HepG2 (cell line): ENCODE results near the gene PGC. TPM values are rescaled to one million over a fixed set of nuclear protein-coding genes. Genes with fewer than 3 reads are reported as not detected.
A peak's percentile ranks its signal among the peaks of the same experiment; 100 is the strongest.

Experiments used
- CAMTA2 ChIP-seq: sonication (generic); formaldehyde crosslinking; IDR thresholded peaks from 2 replicates; pipeline ENCODE4 v1.4.0; 2020; ENCODE audit warnings: mild to moderate bottlenecking, missing genetic modification reagents, borderline replicate concordance
- FOXO1 ChIP-seq: sonication (generic); formaldehyde crosslinking; IDR thresholded peaks from 2 replicates; pipeline ENCODE4 v1.4.0; 2020; ENCODE audit warnings: missing genetic modification reagents
- GZF1 ChIP-seq: sonication (generic); formaldehyde crosslinking; IDR thresholded peaks from 2 replicates; pipeline ENCODE4 v1.5.1; 2020; ENCODE audit warnings: mild to moderate bottlenecking, missing genetic modification reagents
- IKZF1 ChIP-seq: fragments of 450-650 bp; IDR thresholded peaks from 2 replicates; pipeline ENCODE4 v1.7.1; 2016
- IRF2 ChIP-seq: IDR thresholded peaks from 2 replicates; pipeline ENCODE4 v1.6.1; 2018; ENCODE audit warnings: missing genetic modification reagents, missing compliant biosample characterization
- MAZ ChIP-seq, 2 experiments: sonication (generic) in 1 of 2; formaldehyde crosslinking in 1 of 2; IDR thresholded peaks; 2 replicates each; pipeline versions ENCODE4 v1.5.0 to v1.6.1; 2012 to 2020; ENCODE audit warnings: low read depth in 2 of 2, mild to moderate bottlenecking in 2 of 2, borderline replicate concordance in 1 of 2, improper control_type of control experiment in 1 of 2, low read length in 1 of 2, missing genetic modification reagents in 1 of 2, moderate library complexity in 1 of 2
- MIXL1 ChIP-seq: IDR thresholded peaks from 2 replicates; pipeline ENCODE4 v1.6.1; 2016
- MXI1 ChIP-seq: IDR thresholded peaks from 3 replicates; pipeline ENCODE4 v1.6.1; 2012; ENCODE audit warnings: low read depth, low read length, inconsistent platforms, borderline replicate concordance
- PHF21A ChIP-seq: sonication (generic); formaldehyde crosslinking; IDR thresholded peaks from 2 replicates; pipeline ENCODE4 v1.5.0; 2020; ENCODE audit warnings: mild to moderate bottlenecking, missing genetic modification reagents
- SMAD9 ChIP-seq: sonication (generic); formaldehyde crosslinking; IDR thresholded peaks from 2 replicates; pipeline ENCODE4 v1.5.1; 2020; ENCODE audit warnings: mild to moderate bottlenecking, missing genetic modification reagents
- STAG1 ChIP-seq: sonication (generic); formaldehyde crosslinking; IDR thresholded peaks from 2 replicates; pipeline ENCODE4 v1.4.0; 2020; ENCODE audit warnings: missing genetic modification reagents
- TBP ChIP-seq: sonication (generic); formaldehyde crosslinking; IDR thresholded peaks from 2 replicates; pipeline ENCODE4 v1.5.0; 2020; ENCODE audit warnings: missing genetic modification reagents
- TEAD3 ChIP-seq: optimal IDR thresholded peaks from 2 replicates; pipeline ENCODE3; 2016; ENCODE audit warnings: borderline replicate concordance
- ZBTB3 ChIP-seq: sonication (generic); formaldehyde crosslinking; IDR thresholded peaks from 2 replicates; pipeline ENCODE4 v1.4.0; 2020; ENCODE audit warnings: low read depth, mild to moderate bottlenecking, moderate library complexity, missing genetic modification reagents, borderline replicate concordance
- ZBTB38 ChIP-seq: sonication (generic); formaldehyde crosslinking; IDR thresholded peaks from 2 replicates; pipeline ENCODE4 v1.5.1; 2020; ENCODE audit warnings: mild to moderate bottlenecking, missing genetic modification reagents
- ZFP41 ChIP-seq: sonication (generic); formaldehyde crosslinking; IDR thresholded peaks from 2 replicates; pipeline ENCODE4 v1.4.0; 2020; ENCODE audit warnings: mild to moderate bottlenecking, missing genetic modification reagents, borderline replicate concordance
- ZNF124 ChIP-seq: sonication (generic); formaldehyde crosslinking; IDR thresholded peaks from 2 replicates; pipeline ENCODE4 v1.4.0; 2020; ENCODE audit warnings: missing genetic modification reagents
- ZNF256 ChIP-seq: sonication (generic); formaldehyde crosslinking; conservative IDR thresholded peaks from 2 replicates; pipeline ENCODE4 v1.4.0; 2020; ENCODE audit warnings: missing genetic modification reagents
- ZNF333 ChIP-seq: sonication (generic); formaldehyde crosslinking; IDR thresholded peaks from 2 replicates; pipeline ENCODE4 v1.4.0; 2020; ENCODE audit warnings: mild to moderate bottlenecking, missing genetic modification reagents, borderline replicate concordance
- ZNF562 ChIP-seq: sonication (generic); formaldehyde crosslinking; IDR thresholded peaks from 2 replicates; pipeline ENCODE4 v1.8.0; 2022; ENCODE audit warnings: missing genetic modification reagents, borderline replicate concordance
- ZNF597 ChIP-seq: sonication (generic); formaldehyde crosslinking; IDR thresholded peaks from 2 replicates; pipeline ENCODE4 v1.5.0; 2020; ENCODE audit warnings: missing genetic modification reagents
- polyA plus RNA-seq, 8 experiments: library from polyadenylated mRNA; depleted of rRNA in 3 of 8; stranded (reverse) in 7 of 8; unstranded in 1 of 8; fragments of >200 nt; fragmentation: Illumina TruSeq in 4 of 8; extraction: Trizol in 4 of 8; gene quantifications; 2 replicates each; pipeline versions ENCODE4 v1.2.1 to v1.2.3, GENCODE V29; 2011 to 2016; ENCODE audit warnings: low read depth in 4 of 8, missing spikeins in 1 of 8, mixed read lengths in 1 of 8; ENCODE audit not compliant: insufficient read depth in 1 of 8
- total RNA-seq, 5 experiments: library from RNA; depleted of rRNA; stranded (reverse); fragments of >200 nt; fragmentation: Illumina TruSeq; extraction: Trizol; gene quantifications; 2 replicates each; pipeline ENCODE4 v1.2.3, GENCODE V29; 2016; ENCODE audit warnings: low read depth in 1 of 5
- TF ChIP-seq, protein P1 (sequence below): sonication (generic); formaldehyde crosslinking; IDR thresholded peaks from 2 replicates; pipeline ENCODE4 v1.4.0; 2020; ENCODE audit warnings: missing genetic modification reagents
- TF ChIP-seq, protein P2 (sequence below): sonication (generic); formaldehyde crosslinking; IDR thresholded peaks from 2 replicates; pipeline ENCODE4 v1.5.1; 2020; ENCODE audit warnings: mild to moderate bottlenecking, missing genetic modification reagents, borderline replicate concordance

Gene PGC
- total and polyA plus RNA-seq, 2 of the 13 experiments (the other 11 are each of a cell fraction or from before 2014, with no cell fraction given) = 426 to 502 TPM

DNA sequence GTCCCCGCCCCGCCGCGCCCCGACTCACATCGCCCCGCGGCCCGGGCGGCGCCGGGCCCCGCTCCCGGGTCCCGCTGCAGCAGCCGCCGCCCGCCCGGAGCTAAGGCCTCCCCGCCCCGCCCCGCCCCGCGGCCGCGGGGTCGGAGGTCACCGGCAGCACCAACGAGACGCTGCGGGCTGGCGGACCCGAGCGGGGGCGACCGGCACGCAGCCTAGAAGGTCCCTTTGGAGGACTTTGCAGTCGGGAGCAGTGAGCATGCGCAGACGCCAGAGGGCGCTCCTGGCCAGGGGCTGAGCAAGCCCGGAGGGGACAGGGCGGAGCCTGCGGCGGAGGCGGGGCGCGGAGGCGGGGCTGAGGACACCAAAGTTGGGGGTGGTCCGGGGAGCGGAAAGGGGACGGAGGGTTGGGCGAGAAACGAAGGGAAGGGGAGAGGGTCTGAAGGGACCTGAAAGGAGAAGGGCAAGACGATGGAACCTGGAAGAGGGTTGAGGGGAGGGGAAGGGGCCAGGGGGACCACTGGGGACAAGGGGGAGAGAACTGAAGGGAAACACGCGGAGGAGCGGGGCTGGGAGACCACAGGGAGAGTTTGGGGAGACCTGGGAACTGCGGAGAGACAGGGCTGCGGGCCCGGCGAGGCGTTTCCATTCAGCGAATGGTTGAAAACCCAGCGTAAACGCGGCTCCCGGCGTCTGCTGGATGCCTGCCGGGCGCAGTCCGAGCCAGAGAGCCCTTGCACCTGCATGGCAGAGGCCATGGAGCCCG, 32.8 kb upstream of the PGC start, which contains the start of gene FRS3 (continued):
- TF ChIP-seq ZBTB3 (CRISPR knock-in tag) (0 out of 2 replicates have a peak, but pooled peaks have one; percentile 38), ZFP41 (CRISPR knock-in tag) (no peak), IRF2 (peak; percentile 96), IKZF1 (no peak), GZF1 (CRISPR knock-in tag) (0 out of 2 replicates have a peak, but pooled peaks have one; percentile 63), MIXL1 (CRISPR knock-in tag) (peak; percentile 79), ZBTB38 (peak; percentile 58; the same call in 1 of the 2 replicates), ZNF124 (peak; percentile 54; the same call in 1 of the 2 replicates), CAMTA2 (CRISPR knock-in tag) (no peak; the same call in 1 of the 2 replicates), ZNF562 (CRISPR knock-in tag) (no peak), SMAD9 (no peak), TBP (no peak; the same call in 1 of the 2 replicates), MAZ (IDR thresholded peaks at IDR 0.05; ENCODE audit: borderline replicate concordance, low read depth, low read length) (peak; percentile 97), MAZ (CRISPR knock-in tag; IDR thresholded peaks at IDR 0.05; ENCODE audit: low read depth) (peak; percentile 99), MXI1 (peak; percentile 87; the same call in 2 of the 3 replicates), ZNF256 (CRISPR knock-in tag) (no peak), ZNF597 (CRISPR knock-in tag) (no peak), STAG1 (peak; percentile 94), PHF21A (peak; percentile 68), TEAD3 (CRISPR knock-in tag) (peak; percentile 76), FOXO1 (CRISPR knock-in tag) (peak; percentile 61), ZNF333 (CRISPR knock-in tag) (no peak; the same call in 1 of the 2 replicates)
- TF ChIP-seq, protein P1, sequence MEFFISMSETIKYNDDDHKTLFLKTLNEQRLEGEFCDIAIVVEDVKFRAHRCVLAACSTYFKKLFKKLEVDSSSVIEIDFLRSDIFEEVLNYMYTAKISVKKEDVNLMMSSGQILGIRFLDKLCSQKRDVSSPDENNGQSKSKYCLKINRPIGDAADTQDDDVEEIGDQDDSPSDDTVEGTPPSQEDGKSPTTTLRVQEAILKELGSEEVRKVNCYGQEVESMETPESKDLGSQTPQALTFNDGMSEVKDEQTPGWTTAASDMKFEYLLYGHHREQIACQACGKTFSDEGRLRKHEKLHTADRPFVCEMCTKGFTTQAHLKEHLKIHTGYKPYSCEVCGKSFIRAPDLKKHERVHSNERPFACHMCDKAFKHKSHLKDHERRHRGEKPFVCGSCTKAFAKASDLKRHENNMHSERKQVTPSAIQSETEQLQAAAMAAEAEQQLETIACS (CRISPR knock-in tag) = peak; percentile 66
- TF ChIP-seq, protein P2, sequence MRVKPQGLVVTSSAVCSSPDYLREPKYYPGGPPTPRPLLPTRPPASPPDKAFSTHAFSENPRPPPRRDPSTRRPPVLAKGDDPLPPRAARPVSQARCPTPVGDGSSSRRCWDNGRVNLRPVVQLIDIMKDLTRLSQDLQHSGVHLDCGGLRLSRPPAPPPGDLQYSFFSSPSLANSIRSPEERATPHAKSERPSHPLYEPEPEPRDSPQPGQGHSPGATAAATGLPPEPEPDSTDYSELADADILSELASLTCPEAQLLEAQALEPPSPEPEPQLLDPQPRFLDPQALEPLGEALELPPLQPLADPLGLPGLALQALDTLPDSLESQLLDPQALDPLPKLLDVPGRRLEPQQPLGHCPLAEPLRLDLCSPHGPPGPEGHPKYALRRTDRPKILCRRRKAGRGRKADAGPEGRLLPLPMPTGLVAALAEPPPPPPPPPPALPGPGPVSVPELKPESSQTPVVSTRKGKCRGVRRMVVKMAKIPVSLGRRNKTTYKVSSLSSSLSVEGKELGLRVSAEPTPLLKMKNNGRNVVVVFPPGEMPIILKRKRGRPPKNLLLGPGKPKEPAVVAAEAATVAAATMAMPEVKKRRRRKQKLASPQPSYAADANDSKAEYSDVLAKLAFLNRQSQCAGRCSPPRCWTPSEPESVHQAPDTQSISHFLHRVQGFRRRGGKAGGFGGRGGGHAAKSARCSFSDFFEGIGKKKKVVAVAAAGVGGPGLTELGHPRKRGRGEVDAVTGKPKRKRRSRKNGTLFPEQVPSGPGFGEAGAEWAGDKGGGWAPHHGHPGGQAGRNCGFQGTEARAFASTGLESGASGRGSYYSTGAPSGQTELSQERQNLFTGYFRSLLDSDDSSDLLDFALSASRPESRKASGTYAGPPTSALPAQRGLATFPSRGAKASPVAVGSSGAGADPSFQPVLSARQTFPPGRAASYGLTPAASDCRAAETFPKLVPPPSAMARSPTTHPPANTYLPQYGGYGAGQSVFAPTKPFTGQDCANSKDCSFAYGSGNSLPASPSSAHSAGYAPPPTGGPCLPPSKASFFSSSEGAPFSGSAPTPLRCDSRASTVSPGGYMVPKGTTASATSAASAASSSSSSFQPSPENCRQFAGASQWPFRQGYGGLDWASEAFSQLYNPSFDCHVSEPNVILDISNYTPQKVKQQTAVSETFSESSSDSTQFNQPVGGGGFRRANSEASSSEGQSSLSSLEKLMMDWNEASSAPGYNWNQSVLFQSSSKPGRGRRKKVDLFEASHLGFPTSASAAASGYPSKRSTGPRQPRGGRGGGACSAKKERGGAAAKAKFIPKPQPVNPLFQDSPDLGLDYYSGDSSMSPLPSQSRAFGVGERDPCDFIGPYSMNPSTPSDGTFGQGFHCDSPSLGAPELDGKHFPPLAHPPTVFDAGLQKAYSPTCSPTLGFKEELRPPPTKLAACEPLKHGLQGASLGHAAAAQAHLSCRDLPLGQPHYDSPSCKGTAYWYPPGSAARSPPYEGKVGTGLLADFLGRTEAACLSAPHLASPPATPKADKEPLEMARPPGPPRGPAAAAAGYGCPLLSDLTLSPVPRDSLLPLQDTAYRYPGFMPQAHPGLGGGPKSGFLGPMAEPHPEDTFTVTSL = no peak
